ENCODE data around the gene PHLDA1. TPM values are rescaled to one million over a fixed set of nuclear protein-coding genes. Genes with fewer than 3 reads are reported as not detected.

Gene PHLDA1
- total and polyA plus RNA-seq, 2 donors (not counting 3 experiments of a cell fraction or from before 2014, with no cell fraction given), result 14.1 to 30.8 TPM

- FAIRE-seq (peak; percentile 48), DNase-seq (ENCODE audit: low read depth, low spot score) (no peak)
- H3K9ac ChIP-seq (replicated peaks; ENCODE audit: extremely low read depth, insufficient read depth, low read length), result no peak overlapping the region
- H3K4me1 ChIP-seq (ENCODE audit: control insufficient read depth, extremely low read depth, insufficient read depth, low read length), result peaks cover 7% of the 10 kb centered on the region
- no peak overlapping the region for H3K4me2 ChIP-seq (ENCODE audit: insufficient read depth, low read length)
- H3K79me2 ChIP-seq (ENCODE audit: control insufficient read depth, insufficient read depth, low read length), result no peaks in the 10 kb centered on the region
- H3K4me3 ChIP-seq (replicated peaks in 1 of 3; ENCODE audit: insufficient read depth in 1 of 3, low read depth in 1 of 3, low read length in 3 of 3), result no peak overlapping the region
- H2AFZ ChIP-seq (ENCODE audit: low read depth, low read length), result no peak overlapping the region
- no peaks in the 10 kb centered on the region for H3K36me3 ChIP-seq (ENCODE audit: control insufficient read depth in 2 of 2, extremely low read depth in 1 of 2, insufficient read depth in 2 of 2, low read length in 2 of 2)
- ChIA-PET CTCF (interaction anchor here (0.9 kb wide), 1 partner anchor 17 kb away, joined by 3 read pairs; no protein-coding TSS in a partner anchor), POLR2A (no interaction called here)
- no peak overlapping the region for H3K27ac ChIP-seq (ENCODE audit: insufficient read depth, low read depth, low read length)
- no peaks in the 10 kb centered on the region for H3K9me1 ChIP-seq (replicated peaks; ENCODE audit: control insufficient read depth, extremely low read depth, insufficient read depth, low read length)
- TF ChIP-seq EZH2 (IDR thresholded peaks at IDR 0.05; ENCODE audit: borderline replicate concordance, low read depth, low read length, severe bottlenecking) (no peak), POLR2AphosphoS5 (IDR thresholded peaks at IDR 0.05; ENCODE audit: insufficient read depth, low read depth, low read length) (no peak), GATA2 (IDR thresholded peaks at IDR 0.05; ENCODE audit: insufficient read depth, insufficient read length, low read depth, low read length) (no peak), CTCF (IDR thresholded peaks at IDR 0.05; ENCODE audit: extremely low read depth in 1 of 2, insufficient read depth in 1 of 2, low read depth in 1 of 2, low read length in 2 of 2) (no peak), JUN (IDR thresholded peaks at IDR 0.05; ENCODE audit: borderline replicate concordance, insufficient read depth, insufficient read length, low read depth) (no peak), FOS (IDR thresholded peaks at IDR 0.05; ENCODE audit: borderline replicate concordance, insufficient read depth, low read length) (no peak), MAX (IDR thresholded peaks at IDR 0.05; ENCODE audit: insufficient read depth, insufficient read length) (no peak), MYC (IDR thresholded peaks at IDR 0.05; ENCODE audit: low read depth, low read length) (no peak)
- no peaks in the 10 kb centered on the region for H3K9me3 ChIP-seq (replicated peaks; ENCODE audit: control insufficient read depth, insufficient read depth, low read length)
- no peaks in the 10 kb centered on the region for H3K27me3 ChIP-seq (ENCODE audit: control insufficient read depth in 2 of 2, insufficient read depth in 2 of 2, low read length in 2 of 2)
- intact Hi-C loops (cut with micrococcal nuclease) (no loop called here), dilution Hi-C loops (cut with MboI; ENCODE audit: extremely low pct_ligation_motif_present, low sequenced_read_pairs) (no loop called here)
- no TSS peak for BruUV-seq (replicated peaks)
- H4K20me1 ChIP-seq (replicated peaks; ENCODE audit: control insufficient read depth, extremely low read depth, insufficient read depth, low read length), result no peaks in the 10 kb centered on the region
Measured at GRCh38 chr12:75986001-75986746, 45.4 kb downstream of the PHLDA1 start.
